Urinary bladder (tissue), 4 donors: ENCODE data around the gene CAMTA2. TPM values are rescaled to one million over a fixed set of nuclear protein-coding genes. Genes with fewer than 3 reads are reported as not detected.

Experiments used
- DNase-seq: peaks from one replicate; pipeline ENCODE4 v3.0.0-alpha.2; 2015; ENCODE audit errors: extremely low spot score
- H3K27ac ChIP-seq: one replicate; pipeline ENCODE4 v1.5.1; 2013; ENCODE audit warnings: low read depth, mild to moderate bottlenecking, moderate library complexity
- H3K36me3 ChIP-seq: one replicate; pipeline ENCODE4 v1.6.1; 2013; ENCODE audit warnings: mild to moderate bottlenecking, moderate library complexity; ENCODE audit not compliant: insufficient read depth
- H3K4me1 ChIP-seq: one replicate; pipeline ENCODE4 v1.6.1; 2013; ENCODE audit warnings: mild to moderate bottlenecking, moderate library complexity; ENCODE audit not compliant: insufficient read depth
- H3K4me3 ChIP-seq: one replicate; pipeline ENCODE4 v1.5.1; 2013; ENCODE audit warnings: low read depth, low read length
- WGBS: extraction: QIAGEN DNeasy Blood & Tissue Kit; methylation state at CpG from one replicate; pipeline ENCODE4 v1.1.7; 2013; 5-methylcytosine and 5-hydroxymethylcytosine counted together
- polyA plus RNA-seq: library from polyadenylated mRNA; stranded (reverse); fragments of 200-250 nt; gene quantifications from one replicate; pipeline ENCODE4 v1.2.3, GENCODE V29; 2013
- total RNA-seq: library from RNA; depleted of rRNA; stranded (reverse); fragments of >200 nt; gene quantifications from one replicate; pipeline ENCODE4 v1.2.3, GENCODE V29; 2014
- donor health status: healthy with polysubstance abuse.
- donor health status: healthy.

CAMTA2 gene
- total and polyA plus RNA-seq, 2 donors: 5.7 to 46.1 TPM

DNA sequence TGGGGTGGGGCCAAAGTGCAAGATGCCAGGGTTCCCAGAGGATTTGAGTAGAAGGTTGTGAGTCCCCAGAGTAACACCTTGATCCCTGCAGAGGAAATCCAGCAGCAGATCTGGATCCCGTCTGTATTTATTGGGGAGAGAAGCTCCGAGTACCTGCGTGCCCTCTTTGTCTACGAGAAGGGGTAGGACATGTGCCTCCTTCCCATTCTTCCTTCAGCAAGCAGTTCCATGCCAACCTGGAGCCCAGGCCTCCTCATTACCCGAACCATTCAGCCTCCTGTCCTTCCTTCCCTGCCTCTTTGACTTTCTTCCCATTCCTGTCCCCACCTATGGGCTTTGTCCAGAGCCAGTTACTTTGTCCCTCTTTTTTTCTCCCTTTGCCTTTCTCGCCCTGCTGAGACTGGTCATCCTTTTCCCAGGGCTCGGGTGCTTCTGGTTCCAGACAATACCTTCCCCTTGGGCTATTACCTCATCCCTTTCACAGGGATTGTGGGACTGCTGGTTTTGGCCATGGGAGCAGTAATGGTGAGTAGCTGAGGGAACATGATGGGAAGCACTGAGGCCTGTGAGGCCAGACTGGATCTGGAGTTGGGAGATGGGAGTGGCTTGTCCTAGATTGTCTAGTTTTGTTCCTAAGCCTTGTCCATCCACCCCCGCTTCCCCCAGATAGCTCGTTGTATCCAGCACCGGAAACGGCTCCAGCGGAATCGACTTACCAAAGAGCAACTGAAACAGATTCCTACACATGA is 44.5 kb downstream of the CAMTA2 start:
- Histone ChIP-seq H3K36me3 (peaks cover 3% of the 10 kb centered on the region), H3K4me1 (no peaks in the 10 kb centered on the region), H3K27ac (no peak overlapping the region), H3K4me3 (no peak overlapping the region)
- 72% methylated on average over 13 of the region's 13 CpGs for WGBS
- DNase-seq: no peak

DNA sequence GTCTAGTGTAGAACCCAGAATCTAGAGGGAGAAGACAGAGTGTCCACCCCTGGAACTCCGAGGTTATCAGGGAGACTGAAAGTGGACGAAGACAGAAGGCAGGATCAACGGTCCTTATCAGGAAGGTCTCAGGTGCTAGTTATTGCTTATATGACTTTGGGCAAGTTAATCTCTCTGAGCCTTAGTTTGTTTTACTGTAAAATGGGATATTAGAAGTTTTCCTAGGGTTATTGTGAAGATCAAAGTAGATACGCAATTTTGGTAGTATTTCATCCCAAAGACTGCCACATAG is 46.2 kb downstream of the CAMTA2 start:
- peaks cover 3% of the 10 kb centered on the region for H3K36me3 ChIP-seq
- no peak for DNase-seq
- no peaks in the 10 kb centered on the region for H3K4me1 ChIP-seq
- H3K27ac ChIP-seq: no peak overlapping the region
- H3K4me3 ChIP-seq: peak overlapping the region; percentile 76
- 57% methylated on average over 4 of the region's 4 CpGs for WGBS

DNA sequence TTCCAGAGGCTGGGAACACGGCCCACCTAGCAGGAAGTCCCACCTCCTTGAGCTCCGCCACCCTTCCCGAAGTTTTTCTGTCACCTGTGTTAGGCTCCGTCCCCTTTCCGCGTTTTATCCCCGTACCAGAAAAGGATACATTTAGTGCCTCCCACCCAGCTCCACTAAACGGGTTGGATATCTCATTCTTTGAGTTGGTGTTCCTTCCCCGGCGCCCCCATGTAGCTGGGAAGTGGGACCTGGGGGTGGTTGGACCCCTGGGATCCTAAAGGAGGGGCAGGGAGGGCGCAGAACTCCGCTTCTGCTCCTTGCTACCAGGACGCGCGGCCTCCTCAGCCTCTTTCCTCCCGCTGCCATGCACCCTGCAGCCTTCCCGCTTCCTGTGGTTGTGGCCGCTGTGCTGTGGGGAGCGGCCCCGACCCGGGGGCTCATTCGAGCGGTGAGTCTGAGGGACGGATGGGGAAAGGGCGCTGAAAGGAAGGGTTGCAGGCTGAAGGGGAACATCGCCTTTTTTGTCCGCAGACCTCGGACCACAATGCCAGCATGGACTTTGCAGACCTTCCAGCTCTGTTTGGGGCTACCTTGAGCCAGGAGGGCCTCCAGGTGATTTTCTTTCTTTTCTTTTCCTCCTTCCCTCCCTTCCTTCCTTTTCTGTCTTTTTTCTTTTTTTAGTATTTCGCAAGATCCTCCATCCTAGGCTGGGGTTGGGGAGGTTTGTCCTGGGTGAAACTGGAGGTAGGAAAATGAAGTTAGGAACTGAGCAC is 46.7 kb downstream of the CAMTA2 start:
- no peak for DNase-seq
- WGBS: 1% methylated on average over 29 of the region's 29 CpGs
- no peaks in the 10 kb centered on the region for H3K4me1 ChIP-seq
- H3K36me3 ChIP-seq: peaks cover 3% of the 10 kb centered on the region
- peak overlapping the region; percentile 94 for H3K27ac ChIP-seq
- H3K4me3 ChIP-seq: peak overlapping the region; percentile 76

DNA sequence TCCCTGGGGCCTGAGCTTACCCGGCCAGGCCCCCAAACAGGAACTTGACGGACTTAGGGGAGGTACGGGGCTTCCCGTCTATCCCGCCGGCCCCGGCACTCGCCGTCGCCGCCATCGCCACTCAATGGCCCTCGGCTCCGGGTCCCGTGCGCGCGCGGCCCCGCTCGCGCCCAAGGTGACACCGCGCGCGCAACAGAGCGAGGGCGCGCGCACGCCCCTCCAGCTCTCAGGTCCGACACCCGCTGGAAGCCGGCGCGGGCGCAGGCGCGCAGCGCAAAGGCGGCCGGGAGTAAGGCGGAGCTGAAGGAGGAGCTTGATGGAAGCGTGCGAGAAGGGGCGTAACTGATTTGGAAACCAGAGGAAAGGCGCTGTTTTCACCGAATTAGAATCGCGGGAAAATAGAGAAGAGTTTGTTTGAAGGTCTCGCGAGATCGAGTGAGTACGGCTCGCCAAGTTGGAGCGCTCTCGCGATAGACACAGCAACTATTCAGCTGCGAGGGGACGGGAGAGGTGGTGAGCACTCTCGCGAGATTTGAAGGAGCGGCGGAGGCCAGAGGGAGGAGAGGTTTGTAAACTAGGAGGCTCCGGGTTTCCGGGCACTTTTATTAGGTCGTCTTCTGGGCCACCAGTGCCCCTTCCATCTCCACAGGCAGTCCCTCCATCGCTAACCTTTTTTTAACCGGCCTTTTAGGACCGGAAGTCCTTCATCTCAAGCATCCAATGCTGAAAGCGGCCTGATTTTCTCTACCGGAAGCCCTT is 47.5 kb downstream of the CAMTA2 start, which contains the start of the genes RNF167 and SLC25A11:
RNF167 (plus strand) TSS at position 473 of the 759 bp plus-strand sequence. CDS start 642 bp downstream, outside the sequence.
SLC25A11 (minus strand) TSS at position 251 of the 759 bp plus-strand sequence; CDS start at position 115, 136 bp downstream.
- under 1% methylated on average over 72 of the region's 72 CpGs for WGBS
- Histone ChIP-seq H3K4me1 (no peaks in the 10 kb centered on the region), H3K36me3 (peaks cover 3% of the 10 kb centered on the region), H3K27ac (peak within 1 kb of the TSS; percentile 94), H3K4me3 (peak within 1 kb of the TSS; percentile 76)
- peak; percentile 100 for DNase-seq

DNA sequence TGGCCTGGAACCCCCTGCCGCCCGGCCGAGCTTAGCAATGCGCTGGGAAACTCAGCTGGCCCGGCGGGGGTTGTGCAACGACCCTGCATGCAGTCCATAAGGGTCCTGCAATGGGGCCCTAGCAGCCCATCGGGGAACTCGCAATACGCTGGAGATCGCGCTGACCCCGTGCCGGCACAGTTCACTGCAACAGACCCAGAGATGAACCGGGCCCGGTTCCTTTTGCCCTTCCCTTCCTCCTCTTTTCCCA is 48.0 kb downstream of the CAMTA2 start:
- WGBS: 0% methylated on average over 16 of the region's 16 CpGs
- no peak for DNase-seq
- Histone ChIP-seq H3K36me3 (peaks cover 3% of the 10 kb centered on the region), H3K4me3 (peak overlapping the region; percentile 76), H3K4me1 (no peaks in the 10 kb centered on the region), H3K27ac (peak overlapping the region; percentile 81)

DNA sequence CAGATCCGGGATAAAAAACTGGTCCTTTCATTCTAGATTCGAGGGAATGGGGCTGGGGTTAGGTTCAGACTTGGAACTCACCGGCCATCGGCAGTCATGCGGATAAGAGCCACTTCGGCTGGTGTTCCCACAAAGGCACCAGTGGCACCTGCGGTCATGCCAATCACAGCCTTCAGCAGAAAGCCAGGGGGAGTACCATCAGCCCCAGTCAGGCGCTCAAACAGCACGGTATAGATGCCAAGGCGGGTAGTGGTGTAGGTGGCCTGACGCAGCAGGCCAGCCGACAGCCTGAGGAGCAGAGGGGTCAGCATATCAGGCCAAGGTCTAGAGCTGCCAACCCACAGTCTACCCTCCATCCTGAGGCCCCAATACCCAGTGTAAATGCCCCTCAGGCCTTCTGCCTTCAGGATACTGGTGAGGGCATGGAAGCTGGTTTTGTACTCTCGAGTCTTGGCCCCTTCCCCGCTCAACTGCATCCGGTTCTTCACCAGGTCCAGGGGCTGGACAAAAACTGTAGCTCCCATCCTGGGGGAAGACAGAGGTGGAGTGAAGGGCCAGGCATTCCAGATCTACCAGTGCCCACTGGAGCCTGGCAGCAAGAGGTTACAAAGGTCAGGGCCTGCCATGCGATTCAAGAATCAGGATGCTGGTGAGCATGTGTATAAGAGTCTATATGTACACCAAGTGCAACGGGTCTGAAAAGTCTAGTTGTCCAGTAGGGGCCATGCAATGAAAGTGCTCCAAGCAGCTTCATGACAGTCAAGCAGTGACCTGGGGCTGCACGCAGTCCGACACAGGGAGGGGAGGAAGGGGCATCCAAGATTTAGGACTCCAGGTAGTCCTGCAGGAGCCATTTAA is 48.6 kb downstream of the CAMTA2 start:
- H3K27ac ChIP-seq: peak overlapping the region; percentile 81
- no peaks in the 10 kb centered on the region for H3K4me1 ChIP-seq
- peak overlapping the region; percentile 76 for H3K4me3 ChIP-seq
- peaks cover 3% of the 10 kb centered on the region for H3K36me3 ChIP-seq
- no peak for DNase-seq
- WGBS: 56% methylated on average over 19 of the region's 19 CpGs

GRCh38 chr17:4938069-4938491 is 49.4 kb downstream of the CAMTA2 start:
- H3K36me3 ChIP-seq: no peaks in the 10 kb centered on the region
- WGBS: 88% methylated on average over 11 of the region's 11 CpGs
- no peak for DNase-seq
- H3K4me3 ChIP-seq: no peak overlapping the region
- H3K27ac ChIP-seq: no peak overlapping the region
- H3K4me1 ChIP-seq: no peaks in the 10 kb centered on the region

DNA sequence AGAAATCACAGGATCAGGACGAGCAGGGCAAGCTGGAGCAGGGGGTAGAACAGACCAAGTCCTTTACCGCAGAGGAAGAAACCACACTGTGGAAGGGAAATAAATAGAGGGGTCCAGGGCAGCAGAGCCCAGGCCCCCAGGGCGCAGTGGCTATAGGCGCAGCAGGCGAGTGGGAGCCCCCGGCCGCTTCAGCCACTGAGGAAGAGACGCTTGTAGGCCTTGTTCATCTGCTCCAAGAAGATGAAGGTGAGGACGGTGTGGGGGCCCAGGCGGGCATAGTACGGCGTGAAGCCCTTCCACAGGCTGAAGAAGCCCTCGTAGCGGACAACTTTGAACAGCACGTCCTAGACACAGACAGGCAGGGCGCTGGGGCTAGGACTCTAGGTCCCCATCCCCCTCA is 49.9 kb downstream of the CAMTA2 start:
- WGBS: 89% methylated on average over 16 of the region's 16 CpGs
- H3K36me3 ChIP-seq: no peaks in the 10 kb centered on the region
- no peak overlapping the region for H3K27ac ChIP-seq
- no peaks in the 10 kb centered on the region for H3K4me1 ChIP-seq
- no peak overlapping the region for H3K4me3 ChIP-seq
- no peak for DNase-seq

DNA sequence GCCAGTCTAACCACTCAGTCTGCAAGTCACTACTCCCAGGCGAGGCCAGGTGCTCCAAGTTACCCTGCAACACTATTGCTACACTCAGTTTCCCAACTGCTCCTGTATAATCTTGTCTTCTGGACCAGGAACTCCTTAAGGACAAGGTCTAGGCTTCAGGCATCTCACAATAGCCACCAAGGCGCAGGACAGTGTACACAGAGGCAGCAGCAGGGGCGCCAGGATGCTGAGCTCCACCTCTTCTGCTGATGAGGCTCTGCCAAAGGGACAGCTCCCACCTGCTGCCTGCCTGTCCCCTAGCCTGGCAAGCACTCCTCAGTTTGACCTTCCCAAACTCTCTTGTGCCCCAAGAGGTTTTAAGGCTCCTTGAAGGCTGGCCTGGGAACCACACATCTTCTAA is 51.0 kb downstream of the CAMTA2 start:
- Histone ChIP-seq H3K4me3 (no peak overlapping the region), H3K27ac (no peak overlapping the region), H3K4me1 (no peaks in the 10 kb centered on the region), H3K36me3 (no peaks in the 10 kb centered on the region)
- no peak for DNase-seq
- 94% methylated on average over 3 of the region's 3 CpGs for WGBS

DNA sequence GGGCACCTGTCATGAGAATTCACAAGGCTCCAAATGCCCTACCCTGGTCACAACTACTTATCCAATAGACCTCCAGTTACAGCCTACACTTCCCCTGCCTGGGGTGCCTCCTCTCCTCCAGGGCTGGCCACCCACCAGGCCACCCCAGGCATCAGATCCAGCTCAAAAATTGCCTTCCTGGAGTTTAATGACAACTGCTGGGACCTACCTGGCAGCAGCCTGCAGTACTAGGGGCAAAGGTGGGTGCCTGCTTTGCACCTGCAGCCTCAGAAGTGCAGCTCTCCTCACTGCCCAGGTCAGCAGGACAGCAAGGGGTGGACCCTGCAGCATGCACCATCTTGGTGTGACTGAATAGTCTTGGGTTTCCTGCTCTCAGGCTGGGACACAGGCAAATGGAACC is 51.8 kb downstream of the CAMTA2 start:
- no peak for DNase-seq
- no peak overlapping the region for H3K4me3 ChIP-seq
- no peaks in the 10 kb centered on the region for H3K36me3 ChIP-seq
- no peak overlapping the region for H3K27ac ChIP-seq
- no peaks in the 10 kb centered on the region for H3K4me1 ChIP-seq

DNA sequence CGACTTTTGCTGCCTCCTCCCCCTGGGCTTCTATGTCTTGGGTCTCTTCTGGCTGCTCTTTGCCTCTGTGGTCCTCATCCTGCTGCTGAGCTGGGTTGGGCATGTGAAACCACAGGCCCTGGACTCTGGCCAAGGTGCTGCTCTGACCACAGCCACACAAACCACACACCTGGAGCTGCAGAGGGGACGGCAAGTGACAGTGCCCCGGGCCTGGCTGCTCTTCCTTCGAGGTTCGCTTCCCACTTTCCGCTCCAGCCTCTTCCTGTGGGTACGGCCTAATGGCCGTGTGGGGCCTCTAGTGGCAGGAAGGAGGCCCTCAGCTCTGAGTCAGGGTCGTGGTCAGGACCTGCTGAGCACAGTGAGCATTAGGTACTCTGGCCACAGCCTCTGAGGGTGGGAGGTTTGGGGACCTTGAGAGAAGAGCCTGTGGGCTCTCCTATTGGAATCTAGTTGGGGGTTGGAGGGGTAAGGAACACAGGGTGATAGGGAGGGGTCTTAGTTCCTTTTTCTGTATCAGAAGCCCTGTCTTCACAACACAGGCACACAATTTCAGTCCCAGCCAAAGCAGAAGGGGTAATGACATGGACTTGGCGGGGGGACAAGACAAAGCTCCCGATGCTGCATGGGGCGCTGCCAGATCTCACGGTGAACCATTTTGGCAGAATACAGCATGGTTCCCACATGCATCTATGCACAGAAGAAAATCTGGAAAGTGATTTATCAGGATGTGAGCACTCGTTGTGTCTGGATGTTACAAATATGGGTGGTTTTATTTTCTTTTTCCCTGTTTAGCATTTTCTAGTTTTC is 53.1 kb downstream of the CAMTA2 start:
- 23% methylated on average over 14 of the region's 14 CpGs for WGBS
- Histone ChIP-seq H3K4me1 (no peaks in the 10 kb centered on the region), H3K4me3 (no peak overlapping the region), H3K27ac (no peak overlapping the region), H3K36me3 (no peaks in the 10 kb centered on the region)
- no peak for DNase-seq

GRCh38 chr17:4933646-4934045 is 53.8 kb downstream of the CAMTA2 start:
- Histone ChIP-seq H3K4me1 (no peaks in the 10 kb centered on the region), H3K27ac (no peak overlapping the region), H3K36me3 (no peaks in the 10 kb centered on the region), H3K4me3 (no peak overlapping the region)
- WGBS: 75% methylated on average over 16 of the region's 16 CpGs
- DNase-seq: no peak
